ENCODE data around the gene SHISA6.

Gene SHISA6

DNA sequence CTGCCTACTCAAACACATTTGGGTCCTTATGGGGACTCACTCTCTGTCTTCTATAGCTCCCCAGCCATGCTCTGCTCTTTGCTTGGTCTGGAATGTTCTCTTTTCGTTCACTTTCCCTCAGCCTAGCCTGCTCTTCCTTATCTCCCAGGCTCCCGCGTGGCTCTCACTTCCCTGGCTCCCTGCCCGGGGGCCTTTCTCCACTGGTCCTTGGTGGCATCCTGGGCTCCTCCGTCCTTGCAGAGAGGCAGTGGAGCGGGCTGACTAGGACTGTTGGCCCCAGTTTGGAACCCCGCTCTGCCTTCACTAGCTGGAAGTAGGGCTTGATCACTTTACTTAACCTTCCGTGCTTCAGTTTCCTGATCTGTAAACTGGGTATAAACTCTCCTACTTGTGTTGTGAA is 31.2 kb downstream of the SHISA6 start:
- Histone ChIP-seq H3K4me3 (IDR thresholded peaks at IDR 0.05; ENCODE audit: insufficient read depth, low read depth, low read length) (no peak overlapping the region), H4K20me1 (ENCODE audit: insufficient read depth) (no peaks in the 10 kb centered on the region), H3K36me3 (ENCODE audit: insufficient read depth) (no peaks in the 10 kb centered on the region), H2AFZ (ENCODE audit: low read depth) (no peak overlapping the region), H3K4me2 (no peak overlapping the region), H3K27ac (no peak overlapping the region), H3K4me1 (ENCODE audit: low read depth, poor library complexity, severe bottlenecking) (no peaks in the 10 kb centered on the region), H3K9ac (no peak overlapping the region), H3K79me2 (ENCODE audit: insufficient read depth, low read depth) (no peaks in the 10 kb centered on the region), H3K27me3 (ENCODE audit: insufficient read depth, low read depth) (no peaks in the 10 kb centered on the region)
- TF ChIP-seq, protein P1, sequence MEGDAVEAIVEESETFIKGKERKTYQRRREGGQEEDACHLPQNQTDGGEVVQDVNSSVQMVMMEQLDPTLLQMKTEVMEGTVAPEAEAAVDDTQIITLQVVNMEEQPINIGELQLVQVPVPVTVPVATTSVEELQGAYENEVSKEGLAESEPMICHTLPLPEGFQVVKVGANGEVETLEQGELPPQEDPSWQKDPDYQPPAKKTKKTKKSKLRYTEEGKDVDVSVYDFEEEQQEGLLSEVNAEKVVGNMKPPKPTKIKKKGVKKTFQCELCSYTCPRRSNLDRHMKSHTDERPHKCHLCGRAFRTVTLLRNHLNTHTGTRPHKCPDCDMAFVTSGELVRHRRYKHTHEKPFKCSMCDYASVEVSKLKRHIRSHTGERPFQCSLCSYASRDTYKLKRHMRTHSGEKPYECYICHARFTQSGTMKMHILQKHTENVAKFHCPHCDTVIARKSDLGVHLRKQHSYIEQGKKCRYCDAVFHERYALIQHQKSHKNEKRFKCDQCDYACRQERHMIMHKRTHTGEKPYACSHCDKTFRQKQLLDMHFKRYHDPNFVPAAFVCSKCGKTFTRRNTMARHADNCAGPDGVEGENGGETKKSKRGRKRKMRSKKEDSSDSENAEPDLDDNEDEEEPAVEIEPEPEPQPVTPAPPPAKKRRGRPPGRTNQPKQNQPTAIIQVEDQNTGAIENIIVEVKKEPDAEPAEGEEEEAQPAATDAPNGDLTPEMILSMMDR (conservative IDR thresholded peaks at IDR 0.05; ENCODE audit: low read depth, low read length): no peak

DNA sequence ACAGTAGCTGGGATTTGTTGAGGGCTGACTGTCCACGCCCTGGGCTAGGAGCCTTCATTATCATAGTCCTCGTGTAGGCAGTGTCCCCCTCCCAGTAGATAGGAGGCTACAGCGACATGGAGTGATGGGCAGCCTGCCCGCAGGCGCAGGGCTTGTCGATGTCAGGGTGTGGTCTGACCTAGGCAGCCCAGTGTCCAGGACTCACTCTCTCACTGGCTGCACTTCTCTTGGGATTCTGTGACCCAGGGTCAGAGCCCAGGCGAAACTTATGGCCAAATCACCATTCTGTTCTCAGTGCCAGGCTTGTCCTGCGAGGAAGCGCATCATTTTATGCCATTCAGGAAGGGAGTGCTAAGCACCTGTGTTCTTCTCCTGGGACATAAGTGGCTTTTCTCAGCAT is 32.6 kb downstream of the SHISA6 start:
- Histone ChIP-seq H3K9ac (no peak overlapping the region), H3K27me3 (ENCODE audit: insufficient read depth, low read depth) (no peaks in the 10 kb centered on the region), H3K79me2 (ENCODE audit: insufficient read depth, low read depth) (no peaks in the 10 kb centered on the region), H4K20me1 (ENCODE audit: insufficient read depth) (no peaks in the 10 kb centered on the region), H2AFZ (ENCODE audit: low read depth) (no peak overlapping the region), H3K36me3 (ENCODE audit: insufficient read depth) (no peaks in the 10 kb centered on the region), H3K4me1 (ENCODE audit: low read depth, poor library complexity, severe bottlenecking) (no peaks in the 10 kb centered on the region), H3K4me2 (no peak overlapping the region), H3K4me3 (IDR thresholded peaks at IDR 0.05; ENCODE audit: insufficient read depth, low read depth, low read length) (no peak overlapping the region), H3K27ac (no peak overlapping the region)
- TF ChIP-seq, protein P1 (conservative IDR thresholded peaks at IDR 0.05; ENCODE audit: low read depth, low read length): no peak

DNA sequence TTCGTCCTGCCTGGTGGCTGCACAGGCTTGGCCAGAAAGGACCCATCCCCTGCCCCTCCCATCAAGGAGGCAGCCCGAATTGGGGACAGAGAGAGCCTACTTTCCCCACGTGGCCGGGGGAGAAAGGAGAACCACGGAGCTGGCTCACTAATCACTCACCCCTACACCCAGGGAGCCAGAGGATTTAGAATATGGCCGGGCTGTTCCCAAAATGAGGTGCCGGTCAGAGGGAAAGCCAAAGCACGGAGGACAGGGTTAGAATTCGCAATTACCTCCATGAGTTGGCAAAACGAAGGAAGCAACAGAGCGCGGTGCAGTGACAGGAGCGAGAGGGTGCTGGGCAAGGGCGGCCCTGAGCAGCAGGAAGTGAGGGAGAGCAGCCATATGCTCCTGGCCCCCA is 33.1 kb downstream of the SHISA6 start:
- Histone ChIP-seq H3K27me3 (ENCODE audit: insufficient read depth, low read depth) (no peaks in the 10 kb centered on the region), H3K4me2 (no peak overlapping the region), H4K20me1 (ENCODE audit: insufficient read depth) (no peaks in the 10 kb centered on the region), H3K9ac (no peak overlapping the region), H3K79me2 (ENCODE audit: insufficient read depth, low read depth) (no peaks in the 10 kb centered on the region), H3K4me1 (ENCODE audit: low read depth, poor library complexity, severe bottlenecking) (no peaks in the 10 kb centered on the region), H3K4me3 (IDR thresholded peaks at IDR 0.05; ENCODE audit: insufficient read depth, low read depth, low read length) (no peak overlapping the region), H3K36me3 (ENCODE audit: insufficient read depth) (no peaks in the 10 kb centered on the region), H3K27ac (no peak overlapping the region), H2AFZ (ENCODE audit: low read depth) (no peak overlapping the region)
- TF ChIP-seq, protein P1 (conservative IDR thresholded peaks at IDR 0.05; ENCODE audit: low read depth, low read length): no peak

DNA sequence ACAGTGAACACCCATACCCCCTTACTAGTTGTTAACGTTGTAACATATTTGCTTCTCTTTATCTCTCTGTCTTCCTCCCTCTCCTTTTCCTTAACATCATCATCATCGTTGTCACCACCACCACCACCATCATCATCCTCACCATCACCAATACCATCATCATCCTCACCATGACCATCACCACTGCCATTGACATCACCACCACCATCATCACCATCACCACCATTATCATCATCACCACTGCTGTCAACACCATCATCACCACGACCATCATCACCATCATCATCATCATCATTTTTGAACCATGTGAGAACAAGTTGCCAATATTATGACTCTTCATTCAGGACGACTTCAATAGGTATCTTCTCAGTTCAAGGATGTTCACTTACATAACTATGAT is 35.5 kb downstream of the SHISA6 start:
- Histone ChIP-seq H3K27ac (no peak overlapping the region), H3K4me3 (IDR thresholded peaks at IDR 0.05; ENCODE audit: insufficient read depth, low read depth, low read length) (no peak overlapping the region), H3K4me2 (no peak overlapping the region), H4K20me1 (ENCODE audit: insufficient read depth) (no peaks in the 10 kb centered on the region), H2AFZ (ENCODE audit: low read depth) (no peak overlapping the region), H3K36me3 (ENCODE audit: insufficient read depth) (no peaks in the 10 kb centered on the region), H3K9ac (no peak overlapping the region), H3K79me2 (ENCODE audit: insufficient read depth, low read depth) (no peaks in the 10 kb centered on the region), H3K27me3 (ENCODE audit: insufficient read depth, low read depth) (no peaks in the 10 kb centered on the region), H3K4me1 (ENCODE audit: low read depth, poor library complexity, severe bottlenecking) (no peaks in the 10 kb centered on the region)
- TF ChIP-seq, protein P1 (conservative IDR thresholded peaks at IDR 0.05; ENCODE audit: low read depth, low read length): no peak
